Stimulated activated naive CD8-positive, alpha-beta T cell treated with anti-CD3 and anti-CD28 coated beads, Interleukin-15, Interleukin-2, amounts not matched to agents 100 ng/mL and 50 ng/mL, for 24 hours (primary cell): Measurements from ENCODE around the gene ARMC6.
"Not testable (repeated sequence)": the region's sequence is repeated elsewhere in the genome, so short reads cannot be mapped to it uniquely, and the experiment has no call there.

ENCODE experiments used
- H3K27ac Mint-ChIP-seq: one replicate; pipeline ENCODE4 v1.8.0; 2021; ENCODE audit warnings: mild to moderate bottlenecking, mixed read lengths
- H3K27me3 Mint-ChIP-seq: one replicate; pipeline ENCODE4 v1.8.0; 2021; ENCODE audit warnings: mixed read lengths
- H3K36me3 Mint-ChIP-seq: one replicate; pipeline ENCODE4 v1.8.0; 2021; ENCODE audit warnings: low read depth, mixed read lengths
- H3K4me1 Mint-ChIP-seq: one replicate; pipeline ENCODE4 v1.8.0; 2021; ENCODE audit warnings: low read depth, mixed read lengths
- H3K4me3 Mint-ChIP-seq: one replicate; pipeline ENCODE4 v1.8.0; 2021; ENCODE audit warnings: mild to moderate bottlenecking, mixed read lengths
- H3K9me3 Mint-ChIP-seq: one replicate; pipeline ENCODE4 v1.8.0; 2021; ENCODE audit warnings: mixed read lengths

ARMC6 gene

DNA sequence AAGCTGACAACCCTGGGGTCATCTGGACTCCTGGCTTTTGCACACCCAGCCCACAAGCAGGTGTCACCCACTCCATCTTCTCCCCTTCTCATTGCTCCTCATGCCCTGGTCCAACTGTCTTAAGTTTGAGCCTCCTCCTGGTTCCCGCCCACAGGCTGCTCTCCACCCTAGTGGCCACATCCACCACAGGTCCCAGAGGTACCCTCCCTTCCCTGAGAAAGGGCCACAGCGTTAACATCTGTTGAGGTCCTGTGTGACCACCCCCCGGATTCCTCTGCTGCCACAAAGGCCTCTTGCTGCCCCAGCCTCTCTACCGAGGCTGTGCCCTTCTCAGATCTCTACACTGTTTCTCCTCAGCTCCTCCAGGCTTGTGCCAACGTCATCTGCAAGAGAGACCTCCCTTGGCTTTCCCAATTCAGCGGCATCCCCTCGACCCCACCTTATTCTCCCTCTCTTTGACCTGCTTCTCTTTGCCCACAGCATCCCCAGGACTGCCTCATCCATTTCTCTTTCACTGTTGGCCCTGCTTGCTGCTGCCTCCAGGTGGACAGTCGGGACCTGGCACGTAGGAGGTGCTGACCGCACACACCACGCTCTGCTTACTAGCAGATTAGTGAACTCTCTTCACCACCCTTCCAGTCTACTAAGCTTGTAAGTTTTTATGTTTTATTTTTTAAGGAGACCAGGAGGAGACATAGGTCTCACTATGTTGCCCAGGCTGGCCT, 33.3 kb upstream of the ARMC6 start:
- no peak overlapping the region for H3K27ac Mint-ChIP-seq
- H3K4me1 Mint-ChIP-seq: peaks cover 8% of the 10 kb centered on the region
- H3K9me3 Mint-ChIP-seq: no peaks in the 10 kb centered on the region
- H3K4me3 Mint-ChIP-seq: no peak overlapping the region
- H3K27me3 Mint-ChIP-seq: no peaks in the 10 kb centered on the region
- H3K36me3 Mint-ChIP-seq: peaks cover 53% of the 10 kb centered on the region

DNA sequence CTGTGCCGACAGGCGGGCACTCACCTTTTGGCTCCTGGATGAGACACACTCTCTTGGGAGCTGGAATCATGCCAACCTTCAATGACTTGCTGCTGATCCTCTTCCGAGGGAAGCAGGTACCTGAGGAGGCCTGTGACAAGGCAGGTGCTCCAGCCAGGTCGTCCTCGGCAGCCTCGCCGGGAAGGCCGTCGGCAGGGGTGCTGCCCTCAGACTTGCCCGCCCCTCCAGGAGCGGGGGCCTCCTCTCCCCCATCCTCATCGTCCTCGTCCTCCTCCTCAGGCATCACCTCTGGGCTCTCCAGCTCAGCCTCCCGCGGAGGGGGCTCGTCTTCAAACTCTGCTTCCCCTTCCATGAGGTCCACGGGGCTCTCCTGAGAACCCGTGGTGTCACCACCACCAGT, 29.3 kb upstream of the ARMC6 start:
- Mint-ChIP-seq H3K27me3 (no peaks in the 10 kb centered on the region), H3K9me3 (no peaks in the 10 kb centered on the region), H3K36me3 (peaks cover 71% of the 10 kb centered on the region), H3K4me1 (peaks cover 8% of the 10 kb centered on the region), H3K27ac (no peak overlapping the region), H3K4me3 (no peak overlapping the region)

DNA sequence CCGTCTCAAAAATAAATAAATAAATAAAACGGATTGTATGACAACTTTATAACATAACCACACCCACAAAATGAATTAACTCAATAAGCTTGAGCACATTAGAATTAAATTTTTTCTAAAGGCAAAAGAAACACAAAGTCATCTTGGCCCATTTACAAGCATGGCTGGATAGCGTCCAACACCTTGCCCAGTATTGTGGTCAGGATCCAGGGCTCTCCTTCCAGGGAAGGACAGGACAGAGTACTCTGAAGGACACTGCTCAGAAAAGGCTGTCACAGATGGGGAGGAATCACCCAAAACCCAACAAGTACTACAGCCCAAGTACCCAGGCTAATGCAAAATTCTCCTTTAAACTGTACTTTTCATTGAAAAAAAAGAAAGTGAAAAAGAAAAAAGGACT, 27.2 kb upstream of the ARMC6 start:
- no peak overlapping the region for H3K27ac Mint-ChIP-seq
- H3K9me3 Mint-ChIP-seq: no peaks in the 10 kb centered on the region
- no peaks in the 10 kb centered on the region for H3K4me1 Mint-ChIP-seq
- H3K36me3 Mint-ChIP-seq: peaks cover 75% of the 10 kb centered on the region
- no peak overlapping the region for H3K4me3 Mint-ChIP-seq
- H3K27me3 Mint-ChIP-seq: no peaks in the 10 kb centered on the region

DNA sequence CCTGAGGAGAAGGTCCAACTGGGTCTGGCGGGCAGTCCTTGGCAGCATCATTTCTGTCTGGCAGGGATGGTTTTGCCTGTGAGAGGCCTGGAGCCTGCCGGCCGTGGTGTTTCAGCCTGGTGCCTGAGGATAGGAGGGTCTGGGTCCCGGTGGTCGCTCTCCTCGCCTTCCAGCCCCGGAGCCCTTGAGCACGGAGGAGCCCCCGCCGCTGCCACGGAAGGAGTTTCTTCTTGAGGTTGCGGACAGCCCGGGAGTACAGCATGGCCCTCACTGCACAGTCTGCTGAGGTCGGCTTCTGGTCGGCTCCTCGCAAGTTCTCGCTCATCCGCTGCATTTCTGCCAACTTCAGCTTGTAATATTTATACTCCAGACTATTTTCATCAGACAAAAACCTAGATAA, 23.5 kb upstream of the ARMC6 start:
- no peaks in the 10 kb centered on the region for H3K9me3 Mint-ChIP-seq
- H3K4me3 Mint-ChIP-seq: no peak overlapping the region
- no peaks in the 10 kb centered on the region for H3K4me1 Mint-ChIP-seq
- peaks cover 72% of the 10 kb centered on the region for H3K36me3 Mint-ChIP-seq
- no peaks in the 10 kb centered on the region for H3K27me3 Mint-ChIP-seq
- no peak overlapping the region for H3K27ac Mint-ChIP-seq

DNA sequence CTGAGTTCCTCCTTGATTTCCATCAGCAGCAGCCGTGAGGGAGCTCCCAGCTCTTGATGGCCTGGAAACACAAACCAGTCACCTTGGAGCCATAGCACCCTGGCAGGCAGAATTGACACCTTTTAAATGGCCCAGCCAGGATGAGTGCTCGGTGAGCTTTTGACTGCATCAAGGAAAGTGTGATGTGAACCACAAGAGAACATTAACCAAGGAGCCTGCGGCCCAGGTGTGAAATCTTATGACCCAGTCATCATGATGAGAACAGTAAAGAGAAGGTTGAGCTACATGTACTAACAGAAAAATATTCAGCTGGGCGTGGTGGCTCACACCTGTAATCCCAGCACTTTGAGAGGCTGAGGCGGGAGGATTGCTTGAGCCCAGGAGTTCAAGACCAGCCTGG, 22.9 kb upstream of the ARMC6 start:
- Mint-ChIP-seq H3K27ac (no peak overlapping the region), H3K4me3 (no peak overlapping the region), H3K4me1 (no peaks in the 10 kb centered on the region), H3K36me3 (peaks cover 66% of the 10 kb centered on the region), H3K27me3 (no peaks in the 10 kb centered on the region), H3K9me3 (no peaks in the 10 kb centered on the region)

DNA sequence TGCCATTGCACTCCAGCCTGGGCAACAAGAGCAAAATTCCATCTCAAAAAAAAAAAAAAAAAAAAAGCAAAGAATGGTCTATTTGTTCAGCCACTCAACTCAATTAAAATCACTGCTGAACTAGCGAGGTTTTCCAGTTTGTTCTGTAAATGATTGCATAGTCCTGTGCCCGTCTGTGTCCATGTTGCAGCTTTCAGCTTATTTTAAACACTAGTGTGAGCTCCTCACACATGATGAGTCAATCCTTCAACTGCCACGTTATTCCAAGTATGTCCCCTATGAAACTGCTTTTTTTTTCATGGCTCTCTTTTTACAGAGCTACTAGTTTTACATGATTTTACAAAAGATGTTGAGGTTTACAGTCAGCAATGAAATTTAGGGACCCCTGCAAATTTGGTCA, 12.3 kb upstream of the ARMC6 start:
- H3K4me3 Mint-ChIP-seq: no peak overlapping the region
- peaks cover 18% of the 10 kb centered on the region for H3K4me1 Mint-ChIP-seq
- no peak overlapping the region for H3K27ac Mint-ChIP-seq
- H3K36me3 Mint-ChIP-seq: peaks cover 62% of the 10 kb centered on the region
- H3K9me3 Mint-ChIP-seq: no peaks in the 10 kb centered on the region
- no peaks in the 10 kb centered on the region for H3K27me3 Mint-ChIP-seq

DNA sequence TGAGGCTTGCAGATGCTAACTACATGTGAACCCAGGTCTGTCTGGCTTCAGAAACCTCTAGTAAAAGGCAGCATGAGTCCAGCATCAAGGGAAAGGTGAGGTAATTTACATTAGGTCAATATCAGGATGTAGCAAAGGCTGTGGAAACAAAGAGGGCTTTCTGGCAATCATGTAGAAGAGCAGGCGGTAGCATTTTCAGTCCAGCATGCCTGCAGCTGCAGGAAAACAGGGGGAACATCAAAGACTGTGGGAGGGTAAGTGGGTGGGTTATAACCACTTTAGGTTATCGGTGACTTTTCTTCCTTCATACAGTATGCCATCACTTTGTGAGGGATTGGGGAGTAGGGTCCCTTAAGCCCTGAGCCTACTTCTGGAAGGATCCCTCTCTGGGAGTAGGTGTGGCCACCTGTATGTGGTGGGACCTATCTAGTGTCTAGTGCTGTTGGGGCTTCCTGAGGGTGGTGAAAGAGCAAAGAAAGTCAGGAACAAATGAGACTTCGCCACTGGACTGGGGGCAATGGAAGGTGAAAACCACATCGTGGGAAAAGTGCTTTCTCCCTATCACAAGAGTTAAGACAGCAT, 10.9 kb upstream of the ARMC6 start:
- H3K27ac Mint-ChIP-seq: peak overlapping the region; percentile 70
- peaks cover 25% of the 10 kb centered on the region for H3K4me1 Mint-ChIP-seq
- H3K27me3 Mint-ChIP-seq: no peaks in the 10 kb centered on the region
- peaks cover 63% of the 10 kb centered on the region for H3K36me3 Mint-ChIP-seq
- H3K9me3 Mint-ChIP-seq: no peaks in the 10 kb centered on the region
- H3K4me3 Mint-ChIP-seq: peak overlapping the region; percentile 11

DNA sequence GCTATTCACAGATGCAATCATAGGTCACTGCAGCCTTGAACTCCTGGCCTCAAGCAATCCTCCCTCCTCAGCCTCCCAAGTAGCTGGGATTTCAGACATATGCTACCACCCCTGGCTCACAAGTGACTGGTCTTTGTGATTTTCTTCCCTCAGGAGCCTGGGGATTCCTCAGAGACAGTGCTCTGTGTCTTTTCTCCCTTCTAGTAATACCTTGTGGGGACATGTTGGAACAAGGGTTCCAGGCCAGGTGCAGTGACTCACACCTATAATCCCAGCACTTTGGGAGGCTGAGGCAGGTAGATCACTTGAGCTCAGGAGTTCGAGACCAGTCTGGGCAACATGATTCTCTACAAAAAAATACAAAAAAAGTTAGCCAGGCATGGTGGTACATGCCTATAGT, 10.0 kb upstream of the ARMC6 start:
- H3K27me3 Mint-ChIP-seq, H3K4me3 Mint-ChIP-seq, H3K27ac Mint-ChIP-seq, H3K9me3 Mint-ChIP-seq: not testable (repeated sequence)
- H3K4me1 Mint-ChIP-seq: peaks cover 25% of the 10 kb centered on the region
- H3K36me3 Mint-ChIP-seq: peaks cover 71% of the 10 kb centered on the region

DNA sequence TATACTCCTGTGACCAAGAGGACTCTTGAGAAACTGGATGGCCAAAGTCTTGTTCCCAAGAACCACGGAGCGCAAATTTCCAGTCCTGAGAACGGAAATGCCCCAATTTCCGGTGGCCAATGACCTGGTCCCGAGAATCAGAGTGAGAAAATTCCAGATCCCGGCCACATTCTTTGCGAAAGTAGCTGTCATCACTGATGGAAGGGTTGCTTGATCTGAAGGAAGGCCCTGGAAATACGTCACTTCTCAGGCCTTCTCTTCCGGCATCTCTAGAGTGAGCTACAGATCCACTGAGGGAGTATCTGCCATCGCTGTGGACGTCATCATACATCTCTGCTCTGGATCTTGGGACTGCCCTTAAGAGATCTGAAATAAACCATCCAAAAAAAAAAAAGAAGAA, 7.5 kb upstream of the ARMC6 start:
- Mint-ChIP-seq H3K36me3 (peaks cover 74% of the 10 kb centered on the region), H3K4me3 (no peak overlapping the region), H3K27ac (no peak overlapping the region), H3K9me3 (no peaks in the 10 kb centered on the region), H3K27me3 (no peaks in the 10 kb centered on the region), H3K4me1 (peaks cover 32% of the 10 kb centered on the region)

DNA sequence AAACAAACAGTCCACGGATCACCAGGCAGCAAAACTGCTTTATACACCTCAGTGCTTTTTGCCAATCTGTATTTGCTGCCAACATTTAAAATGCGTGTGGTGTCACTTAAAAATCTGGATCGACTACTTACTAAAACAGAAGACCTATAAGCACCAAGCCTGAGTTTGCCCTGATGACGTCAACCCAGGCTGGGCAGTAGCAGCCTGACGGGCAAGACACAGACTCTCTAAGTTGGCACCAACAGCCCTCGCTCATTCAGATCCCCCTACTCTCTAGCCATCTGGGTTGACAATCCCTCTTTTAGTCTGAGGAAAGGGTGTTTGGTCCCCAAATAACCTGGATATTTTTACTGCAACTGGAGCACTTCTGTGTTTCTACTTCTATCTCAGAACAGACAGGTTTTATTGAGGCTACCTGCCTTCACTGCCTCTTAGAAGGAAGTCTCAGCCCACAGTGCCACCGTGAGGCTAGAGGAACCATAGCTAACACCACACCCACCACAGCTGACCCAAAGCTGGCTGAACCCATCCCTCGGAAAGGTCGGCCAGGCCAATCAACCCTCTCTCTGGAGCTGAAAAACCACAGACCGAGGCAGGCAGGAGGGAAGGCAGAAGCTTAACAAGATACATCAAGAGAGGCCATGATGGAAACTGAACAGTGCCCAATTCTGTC, 7.0 kb upstream of the ARMC6 start:
- peaks cover 34% of the 10 kb centered on the region for H3K4me1 Mint-ChIP-seq
- peaks cover 72% of the 10 kb centered on the region for H3K36me3 Mint-ChIP-seq
- H3K9me3 Mint-ChIP-seq: no peaks in the 10 kb centered on the region
- H3K4me3 Mint-ChIP-seq: no peak overlapping the region
- no peaks in the 10 kb centered on the region for H3K27me3 Mint-ChIP-seq
- H3K27ac Mint-ChIP-seq: no peak overlapping the region

DNA sequence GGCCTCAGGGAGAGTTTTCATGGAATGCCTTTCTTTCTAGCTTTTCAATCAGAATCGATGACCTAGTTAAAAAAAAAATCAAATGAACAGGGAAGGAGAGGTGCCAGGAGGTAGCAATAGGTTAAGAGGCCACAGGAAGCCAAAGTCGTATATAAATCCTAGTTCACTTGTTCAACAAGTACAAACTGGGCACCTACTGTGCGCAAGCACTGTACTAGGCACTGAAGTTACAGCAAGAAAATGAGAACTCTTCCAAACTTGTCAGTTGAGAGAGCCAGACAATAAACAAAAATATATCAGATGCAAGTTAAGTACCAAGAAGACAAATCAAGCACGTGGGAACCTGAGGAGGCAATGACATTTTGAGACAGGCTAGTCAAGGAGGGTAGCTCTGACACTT, 6.2 kb upstream of the ARMC6 start:
- Mint-ChIP-seq H3K36me3 (peaks cover 76% of the 10 kb centered on the region), H3K27ac (no peak overlapping the region), H3K9me3 (no peaks in the 10 kb centered on the region)

DNA sequence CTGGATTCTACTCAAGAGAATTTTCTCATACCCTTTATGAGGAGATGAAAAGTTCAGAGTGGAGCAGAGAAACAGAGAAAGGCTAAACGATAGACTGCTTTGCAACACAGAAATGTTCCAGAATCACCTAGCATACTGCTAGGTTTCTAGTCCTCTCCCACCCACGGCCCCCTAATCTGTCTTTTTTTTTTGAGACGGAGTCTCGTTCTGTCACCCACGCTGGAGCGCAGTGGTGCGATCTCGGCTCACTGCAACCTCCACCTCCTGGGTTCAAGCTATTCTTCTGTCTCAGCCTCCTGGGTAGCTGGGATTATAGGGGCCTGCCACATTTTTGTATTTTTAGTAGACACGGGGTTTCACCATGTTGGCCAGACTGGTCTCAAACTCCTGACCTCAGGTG, 4.9 kb upstream of the ARMC6 start:
- Mint-ChIP-seq H3K27me3 (no peaks in the 10 kb centered on the region), H3K4me1 (peaks cover 30% of the 10 kb centered on the region), H3K4me3 (no peak overlapping the region), H3K9me3 (no peaks in the 10 kb centered on the region), H3K36me3 (peaks cover 69% of the 10 kb centered on the region), H3K27ac (no peak overlapping the region)

More for the DNA sequence above, 6.2 kb upstream of the ARMC6 start:
- Mint-ChIP-seq H3K27me3 (no peaks in the 10 kb centered on the region), H3K4me3 (no peak overlapping the region), H3K4me1 (peaks cover 37% of the 10 kb centered on the region)

DNA sequence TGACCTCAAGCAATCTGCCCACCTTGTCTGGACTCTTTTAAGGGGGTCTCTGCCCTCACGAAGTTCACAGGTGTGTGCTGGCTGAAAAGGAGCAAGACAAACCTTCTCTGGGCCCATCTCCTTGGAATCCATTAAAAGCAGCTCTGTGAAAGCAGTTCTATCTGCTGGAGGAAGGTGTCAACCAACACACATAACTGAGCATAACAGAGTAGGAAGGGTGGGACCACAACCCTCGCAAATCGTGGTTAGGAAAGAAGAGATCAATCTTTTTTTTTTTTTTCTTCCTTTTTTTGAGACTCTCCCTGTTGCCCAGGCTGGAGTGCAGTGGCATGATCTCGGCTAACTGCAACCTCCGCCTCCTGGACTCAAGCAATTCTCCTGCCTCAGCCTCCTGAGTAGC, 1.5 kb upstream of the ARMC6 start:
- H3K4me3 Mint-ChIP-seq: peak overlapping the region; percentile 96
- H3K36me3 Mint-ChIP-seq: peaks cover 58% of the 10 kb centered on the region
- peaks cover 45% of the 10 kb centered on the region for H3K4me1 Mint-ChIP-seq
- H3K9me3 Mint-ChIP-seq: no peaks in the 10 kb centered on the region
- H3K27ac Mint-ChIP-seq: peak overlapping the region; percentile 95
- H3K27me3 Mint-ChIP-seq: no peaks in the 10 kb centered on the region

DNA sequence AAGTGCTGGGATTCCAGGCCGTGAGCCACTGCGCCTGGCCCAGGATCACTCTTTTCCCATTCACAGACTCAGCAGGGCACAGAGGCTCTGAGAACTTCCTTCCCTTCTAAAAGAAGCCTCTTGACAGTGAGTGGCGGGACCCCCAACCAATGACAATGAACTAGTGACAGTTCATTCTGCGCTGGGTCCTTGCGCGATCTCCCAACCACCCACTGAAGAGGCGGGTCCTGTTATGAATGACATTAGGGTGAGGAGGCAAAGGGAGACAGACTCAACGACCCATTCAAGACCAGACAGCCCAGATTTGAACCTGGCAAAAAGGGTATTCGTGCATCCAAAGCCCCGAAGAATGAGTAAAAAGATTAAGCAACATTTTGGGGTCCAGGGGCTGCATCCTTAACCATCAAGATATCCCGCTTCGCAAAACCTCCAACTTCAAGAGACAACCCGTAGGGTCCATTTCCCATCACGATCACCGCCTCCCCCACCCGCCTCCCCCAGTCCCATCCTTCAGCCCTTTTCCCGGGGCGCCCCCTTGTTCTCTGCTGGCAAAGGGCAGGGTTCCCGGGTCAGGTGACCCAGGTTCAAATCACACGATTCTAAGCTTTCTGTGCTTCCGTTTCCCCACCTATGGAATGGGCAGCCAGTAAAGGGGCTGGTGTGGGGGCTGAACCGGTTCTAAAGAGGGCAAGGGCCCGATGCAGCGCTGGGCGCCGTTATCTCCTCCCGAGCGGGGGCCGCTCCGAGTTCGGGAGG, 805 bp upstream of the ARMC6 start:
- H3K9me3 Mint-ChIP-seq: no peaks in the 10 kb centered on the region
- H3K27ac Mint-ChIP-seq: peak overlapping the region; percentile 95
- H3K4me1 Mint-ChIP-seq: peaks cover 40% of the 10 kb centered on the region
- H3K27me3 Mint-ChIP-seq: no peaks in the 10 kb centered on the region
- H3K4me3 Mint-ChIP-seq: peak overlapping the region; percentile 96
- peaks cover 57% of the 10 kb centered on the region for H3K36me3 Mint-ChIP-seq

DNA sequence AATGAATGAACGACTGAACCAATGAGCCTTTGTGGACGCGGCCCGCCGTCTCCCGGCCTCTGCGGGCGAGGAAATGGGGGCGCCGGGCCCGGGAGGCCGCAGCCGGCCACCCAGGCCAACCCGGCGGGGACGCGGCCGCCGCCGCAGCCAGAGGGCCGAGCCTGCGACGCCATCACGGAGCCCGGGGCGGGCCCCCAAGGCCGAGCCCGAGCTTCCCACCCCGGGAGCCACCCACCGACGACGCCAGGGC, 302 bp upstream of the ARMC6 start:
- Mint-ChIP-seq H3K27ac (peak overlapping the region; percentile 95), H3K36me3 (peaks cover 56% of the 10 kb centered on the region), H3K4me1 (peaks cover 40% of the 10 kb centered on the region), H3K27me3 (no peaks in the 10 kb centered on the region), H3K9me3 (no peaks in the 10 kb centered on the region), H3K4me3 (peak overlapping the region; percentile 96)
